Measurements from ENCODE around the gene CAMTA1. TPM values are rescaled to one million over a fixed set of nuclear protein-coding genes. Genes with fewer than 3 reads are reported as not detected.
"Not testable (repeated sequence)": the region's sequence is repeated elsewhere in the genome, so short reads cannot be mapped to it uniquely, and the experiment has no call there.

Gene CAMTA1
- total RNA-seq, 4 donors from 2014 or later, result 86.3 to 170 (median 132) TPM

GRCh38 chr1:7151978-7152377 lies 366.7 kb downstream of the CAMTA1 start:
- Histone ChIP-seq H3K27me3 (peaks cover 27% of the 10 kb centered on the region), H3K4me3 (no peak overlapping the region), H3K4me1 (peaks cover 0 to 15% (median 0%) of the 10 kb centered on the region in 3 donors), H3K27ac (no peak overlapping the region), H3K9me3 (no peaks in the 10 kb centered on the region), H3K36me3 (no peaks in the 10 kb centered on the region)
- ATAC-seq, result no peak
- TF ChIP-seq POLR2A (IDR thresholded peaks at IDR 0.05), result no peak
- TF ChIP-seq CTCF (IDR thresholded peaks at IDR 0.05), result no peak
- TF ChIP-seq EP300 (IDR thresholded peaks at IDR 0.05), result no peak
- no peak for TF ChIP-seq POLR2AphosphoS5 (IDR thresholded peaks at IDR 0.05)
- WGBS, 2 donors (ENCODE audit: low coverage in 1 of 2), result 52 to 69% methylated on average over 5 to 7 of the region's 7 CpGs

- H3K27ac ChIP-seq, result no peak overlapping the region
- no peak for ATAC-seq
- no peaks in the 10 kb centered on the region for H3K9me3 ChIP-seq
- peaks cover 27% of the 10 kb centered on the region for H3K27me3 ChIP-seq
- no peak overlapping the region for H3K4me3 ChIP-seq
- H3K36me3 ChIP-seq, result no peaks in the 10 kb centered on the region
- TF ChIP-seq CTCF (IDR thresholded peaks at IDR 0.05), result no peak
- TF ChIP-seq POLR2A (IDR thresholded peaks at IDR 0.05), result no peak
- no peak for TF ChIP-seq POLR2AphosphoS5 (IDR thresholded peaks at IDR 0.05)
- TF ChIP-seq EP300 (IDR thresholded peaks at IDR 0.05), result no peak
- peaks cover 0 to 15% (median 0%) of the 10 kb centered on the region in 3 donors for H3K4me1 ChIP-seq
- 34 to 53% methylated on average over 3 to 10 of the region's 10 CpGs for WGBS, 2 donors (ENCODE audit: low coverage in 1 of 2)
These were observed 367.4 kb downstream of the CAMTA1 start for GRCh38 chr1:7152655-7153054.

GRCh38 chr1:7153464-7153863 lies 368.2 kb downstream of the CAMTA1 start:
- H3K36me3 ChIP-seq, result no peaks in the 10 kb centered on the region
- peaks cover 0 to 5% (median 0%) of the 10 kb centered on the region in 3 donors for H3K9me3 ChIP-seq
- WGBS, 2 donors (ENCODE audit: low coverage in 1 of 2), result 80 to 87% methylated on average over 1 to 3 of the region's 10 CpGs
- peaks cover 27% of the 10 kb centered on the region for H3K27me3 ChIP-seq
- TF ChIP-seq EP300 (IDR thresholded peaks at IDR 0.05), result no peak
- no peak for TF ChIP-seq POLR2AphosphoS5 (IDR thresholded peaks at IDR 0.05)
- TF ChIP-seq POLR2A (IDR thresholded peaks at IDR 0.05), result no peak
- no peak for TF ChIP-seq CTCF (IDR thresholded peaks at IDR 0.05)
- peaks cover 0 to 15% (median 0%) of the 10 kb centered on the region in 3 donors for H3K4me1 ChIP-seq
- H3K4me3 ChIP-seq, result no peak overlapping the region
- H3K27ac ChIP-seq, result no peak overlapping the region
- ATAC-seq, result no peak

DNA sequence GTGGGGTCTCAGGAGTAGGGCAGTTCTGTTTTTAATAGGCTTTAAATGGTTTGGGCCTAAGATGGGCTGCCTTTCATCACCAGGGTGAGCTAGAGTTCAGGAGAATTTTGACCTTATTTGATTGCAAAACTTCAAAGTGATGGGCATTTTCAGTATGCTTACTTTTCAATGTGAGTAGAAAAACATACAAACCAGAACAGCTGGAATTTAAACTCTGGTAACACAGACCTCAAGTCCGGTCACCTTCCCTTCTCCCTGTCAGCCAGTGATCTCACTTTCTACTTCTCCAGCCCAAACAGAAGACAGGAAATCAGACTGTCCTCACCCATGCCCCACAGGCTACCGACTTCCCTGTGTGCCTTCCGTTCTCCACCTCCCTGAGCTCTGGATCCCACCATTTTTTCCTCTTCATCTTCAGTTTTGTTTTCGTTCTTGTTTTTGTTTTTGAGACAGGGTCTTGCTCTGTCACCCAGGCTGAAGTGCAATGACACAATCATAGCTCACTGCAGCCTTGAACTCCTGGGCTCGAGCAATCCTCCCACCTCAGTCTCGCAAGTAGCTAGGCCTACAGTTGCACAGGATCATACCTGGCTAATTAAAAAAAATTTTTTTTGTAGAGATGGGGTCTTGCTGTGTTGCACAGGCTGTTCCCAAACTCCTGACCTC lies 374.0 kb downstream of the CAMTA1 start:
- Histone ChIP-seq H3K36me3 (no peaks in the 10 kb centered on the region), H3K4me1 (no peaks in the 10 kb centered on the region), H3K27ac (no peak overlapping the region), H3K9me3 (peaks cover 0 to 5% (median 0%) of the 10 kb centered on the region in 3 donors), H3K4me3 (no peak overlapping the region), H3K27me3 (peaks cover 8% of the 10 kb centered on the region)
- no peak for TF ChIP-seq POLR2A (IDR thresholded peaks at IDR 0.05)
- WGBS, 2 donors (ENCODE audit: low coverage in 1 of 2), result 38 to 74% methylated on average over 3 to 6 of the region's 6 CpGs
- ATAC-seq, result no peak

- not testable (repeated sequence) for H3K4me3 ChIP-seq, H3K9me3 ChIP-seq, H3K36me3 ChIP-seq, H3K4me1 ChIP-seq, ATAC-seq, H3K27ac ChIP-seq
- no CpG with 5 or more reads among the region's 2 CpGs for WGBS, 2 donors (ENCODE audit: low coverage in 1 of 2)
- peaks cover 23% of the 10 kb centered on the region for H3K27me3 ChIP-seq
These were observed 383.3 kb downstream of the CAMTA1 start for GRCh38 chr1:7168554-7168953.

- Histone ChIP-seq H3K4me3 (no peak overlapping the region), H3K4me1 (no peaks in the 10 kb centered on the region), H3K36me3 (no peaks in the 10 kb centered on the region), H3K9me3 (no peaks in the 10 kb centered on the region), H3K27me3 (peaks cover 47% of the 10 kb centered on the region), H3K27ac (no peak overlapping the region)
- 71 to 80% methylated on average over 1 of the region's 1 CpG for WGBS, 2 donors (ENCODE audit: low coverage in 1 of 2)
- no peak for ATAC-seq
- no peak for TF ChIP-seq POLR2A (IDR thresholded peaks at IDR 0.05)
- no peak for TF ChIP-seq POLR2AphosphoS5 (IDR thresholded peaks at IDR 0.05)
- no peak for TF ChIP-seq EP300 (IDR thresholded peaks at IDR 0.05)
- TF ChIP-seq CTCF (IDR thresholded peaks at IDR 0.05), result no peak
These were observed 385.9 kb downstream of the CAMTA1 start for GRCh38 chr1:7171168-7171567.
